KOPT-K1 (cell line): ENCODE measurements around the gene CD27.
"Not testable (repeated sequence)": the region's sequence is repeated elsewhere in the genome, so short reads cannot be mapped to it uniquely, and the experiment has no call there.

ENCODE experiments used
- H3K27ac ChIP-seq: fragments of 200-600 bp; sonication (generic); 2 replicates; pipeline ENCODE4 v1.5.1; 2016; ENCODE audit warnings: antibody characterized with exemption, mild to moderate bottlenecking, low read depth, low read length; ENCODE audit not compliant: poor library complexity, severe bottlenecking
- H3K36me3 ChIP-seq: fragments of 200-600 bp; sonication (generic); 2 replicates; pipeline ENCODE4 v1.5.1; 2017; ENCODE audit warnings: antibody characterized with exemption, mild to moderate bottlenecking, low read length, moderate library complexity; ENCODE audit not compliant: insufficient read depth
- H3K9me3 ChIP-seq: fragments of 200-600 bp; sonication (generic); 2 replicates; pipeline ENCODE4 v1.5.1; 2017; ENCODE audit warnings: antibody characterized with exemption, low read length, mild to moderate bottlenecking; ENCODE audit not compliant: insufficient read depth, poor library complexity, severe bottlenecking

Gene CD27

GRCh38 chr12:6477601-6478377 lies 33.0 kb downstream of the CD27 start:
- H3K36me3 ChIP-seq, H3K27ac ChIP-seq, H3K9me3 ChIP-seq: not testable (repeated sequence)

GRCh38 chr12:6478416-6478815 lies 33.7 kb downstream of the CD27 start:
- H3K27ac ChIP-seq = no peak overlapping the region
- H3K9me3 ChIP-seq = no peaks in the 10 kb centered on the region

GRCh38 chr12:6488240-6488639 lies 43.5 kb downstream of the CD27 start:
- no peak overlapping the region for H3K27ac ChIP-seq
- peaks cover 19% of the 10 kb centered on the region for H3K36me3 ChIP-seq
- H3K9me3 ChIP-seq = no peaks in the 10 kb centered on the region

More at GRCh38 chr12:6478416-6478815, 33.7 kb downstream of the CD27 start:
- no peaks in the 10 kb centered on the region for H3K36me3 ChIP-seq

GRCh38 chr12:6489449-6489848 lies 44.7 kb downstream of the CD27 start:
- H3K9me3 ChIP-seq = no peaks in the 10 kb centered on the region
- peaks cover 19% of the 10 kb centered on the region for H3K36me3 ChIP-seq
- no peak overlapping the region for H3K27ac ChIP-seq

GRCh38 chr12:6490673-6491072 lies 45.9 kb downstream of the CD27 start:
- peaks cover 26% of the 10 kb centered on the region for H3K36me3 ChIP-seq
- not testable (repeated sequence) for H3K9me3 ChIP-seq, H3K27ac ChIP-seq

- H3K9me3 ChIP-seq = no peaks in the 10 kb centered on the region
- peaks cover 49% of the 10 kb centered on the region for H3K36me3 ChIP-seq
- peak within 1 kb of the TSS; percentile 98 for H3K27ac ChIP-seq
Observed at GRCh38 chr12:6492838-6493496, 48.2 kb downstream of the CD27 start, which contains the start of gene MRPL51. Gene MRPL51, minus strand, starts transcription at chr12:6493262. Its CDS starts 126 bp downstream, at chr12:6493136.

GRCh38 chr12:6493497-6494257 lies 48.9 kb downstream of the CD27 start, which contains the start of gene NCAPD2:
Gene NCAPD2, plus strand, starts transcription at chr12:6494102. Its CDS starts 997 bp downstream, at chr12:6495099.
- Histone ChIP-seq H3K27ac (peak within 1 kb of the TSS; percentile 98), H3K9me3 (no peaks in the 10 kb centered on the region), H3K36me3 (peaks cover 57% of the 10 kb centered on the region)

GRCh38 chr12:6494258-6494743 lies 49.5 kb downstream of the CD27 start:
- no peaks in the 10 kb centered on the region for H3K9me3 ChIP-seq
- H3K36me3 ChIP-seq = peaks cover 63% of the 10 kb centered on the region
- H3K27ac ChIP-seq = peak overlapping the region; percentile 98

GRCh38 chr12:6494968-6495367 lies 50.2 kb downstream of the CD27 start:
- Histone ChIP-seq H3K36me3 (peaks cover 69% of the 10 kb centered on the region), H3K27ac (peak overlapping the region; percentile 98), H3K9me3 (no peaks in the 10 kb centered on the region)

GRCh38 chr12:6497291-6497690 lies 52.5 kb downstream of the CD27 start:
- not testable (repeated sequence) for H3K9me3 ChIP-seq

GRCh38 chr12:6500466-6500865 lies 55.7 kb downstream of the CD27 start:
- Histone ChIP-seq H3K27ac (no peak overlapping the region), H3K36me3 (peaks cover 98% of the 10 kb centered on the region), H3K9me3 (no peaks in the 10 kb centered on the region)

More at GRCh38 chr12:6497291-6497690, 52.5 kb downstream of the CD27 start:
- peaks cover 72% of the 10 kb centered on the region for H3K36me3 ChIP-seq
- H3K27ac ChIP-seq = not testable (repeated sequence)
